Ovary (tissue), 9 donors: Measurements from ENCODE around the gene SPA17. TPM values are rescaled to one million over a fixed set of nuclear protein-coding genes. Genes with fewer than 3 reads are reported as not detected.
A peak's percentile ranks its signal among the peaks of the same experiment; 100 is the strongest.

Experiments used
- DNase-seq, 5 donors: peaks; one replicate each; pipeline ENCODE4 v3.0.0-alpha.2; 2019 to 2020
- H3K27ac ChIP-seq, 2 donors: fragments of 200-600 bp; one replicate each; pipeline versions ENCODE4 v1.5.1 to v1.8.0; 2019 to 2022
- H3K27me3 ChIP-seq: fragments of 200-600 bp; one replicate; pipeline ENCODE4 v1.8.0; 2022
- H3K36me3 ChIP-seq: fragments of 200-600 bp; sonication (generic); one replicate; pipeline ENCODE4 v1.5.1; 2019
- H3K4me1 ChIP-seq: one replicate; pipeline ENCODE4 v1.8.1; 2013; ENCODE audit warnings: mild to moderate bottlenecking, moderate library complexity; ENCODE audit not compliant: insufficient read depth
- H3K4me3 ChIP-seq: fragments of 200-600 bp; sonication (generic); one replicate; pipeline ENCODE4 v1.5.1; 2017
- H3K9me3 ChIP-seq, 2 donors: fragments of 200-600 bp in 1 of 2; sonication (generic) in 1 of 2; one replicate each; pipeline versions ENCODE4 v1.5.1 to v1.8.1; 2013 to 2019; ENCODE audit warnings: mild to moderate bottlenecking in 1 of 2, moderate library complexity in 1 of 2
- EP300 ChIP-seq: sonication (generic); formaldehyde crosslinking; IDR thresholded peaks from one replicate; pipeline ENCODE4 v1.6.1; 2017; ENCODE audit warnings: antibody characterized with exemption
- POLR2A ChIP-seq: fragments of 450-650 bp; IDR thresholded peaks from one replicate; pipeline ENCODE4 v1.6.1; 2017; ENCODE audit warnings: antibody characterized with exemption, mild to moderate bottlenecking, moderate library complexity
- WGBS, 3 donors: extraction: QIAGEN DNeasy Blood & Tissue Kit in 1 of 3; methylation state at CpG; one replicate each; pipeline versions ENCODE4 v1.1.5 to v1.1.7; 2013 to 2017; 5-methylcytosine and 5-hydroxymethylcytosine counted together
- intact Hi-C, 4 donors: fragments of 100-400 bp; cut with DNase I; formaldehyde crosslinking; loops; one replicate each; pipeline versions ENCODE4 v1.11.0 to v1.15.1; 2022 to 2023
- polyA plus RNA-seq, 2 donors: library from polyadenylated mRNA; stranded (reverse); fragments of 200-250 nt in 1 of 2; fragments of 350-450 nt in 1 of 2; fragmentation: Illumina TruSeq in 1 of 2; extraction: RNeasy Lipid Tissue Mini Kit (QIAGEN cat#74804) in 1 of 2; gene quantifications; one replicate each; pipeline ENCODE4 v1.2.3, GENCODE V29; 2013 to 2014
- total RNA-seq, 7 donors: library from RNA; depleted of rRNA in 2 of 7; stranded (reverse); fragments of >200 nt in 2 of 7; fragmentation: NEBNext Ultra II Directional in 3 of 7; extraction: Animal tissue kit (Norgen Biotek cat#: 25700) in 3 of 7; gene quantifications; one replicate each; pipeline versions ENCODE4 v1.1.0 to v1.2.4, GENCODE V29; 2016 to 2023
- TF ChIP-seq, protein P1 (sequence below), 3 donors: fragments of 450-650 bp in 2 of 3; fragments of 200-600 bp in 1 of 3; IDR thresholded peaks; one replicate each; pipeline versions ENCODE4 v1.5.1 to v1.8.0; 2016 to 2022; ENCODE audit warnings: antibody characterized with exemption in 3 of 3, mild to moderate bottlenecking in 1 of 3
- donor health status: DM: no; HTN: no; CAD: no; lungs with moderate emphysema.
- donor health status: DM: no; HTN: no; CAD: no.
- donor health status: Bipolar disorder and iron deficiency.
- donor health status: DM: yes; HTN: yes; CAD: no.
- donor health status: DM: no; HTN: no; CAD: no.
- donor health status: DM: yes; HTN: yes; CAD: no.

The SPA17 gene
- total and polyA plus RNA-seq, 9 donors = 1.3 to 30.1 (median 3.0) TPM

DNA sequence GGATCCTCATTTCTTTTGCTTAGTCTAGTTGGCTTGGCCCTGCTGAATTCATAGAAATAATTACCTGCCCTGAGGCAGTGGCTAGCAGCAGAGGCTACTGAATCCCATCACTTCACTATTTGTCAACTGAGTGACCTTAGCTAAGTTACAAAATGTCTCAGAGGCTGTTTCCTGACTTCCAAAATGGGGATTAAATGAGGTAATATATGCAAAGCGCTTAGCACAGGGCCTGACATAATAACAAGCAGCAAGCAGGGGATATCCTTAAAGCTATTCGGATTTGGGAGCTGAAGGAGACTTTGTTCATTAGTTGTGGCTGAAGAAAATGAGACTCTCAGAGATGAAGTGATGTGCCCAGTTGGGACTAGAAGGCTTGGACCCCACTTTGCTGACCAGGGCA, 68.9 kb downstream of the SPA17 start:
- no peaks in the 10 kb centered on the region for H3K36me3 ChIP-seq
- no peaks in the 10 kb centered on the region for H3K9me3 ChIP-seq
- TF ChIP-seq, protein P1, sequence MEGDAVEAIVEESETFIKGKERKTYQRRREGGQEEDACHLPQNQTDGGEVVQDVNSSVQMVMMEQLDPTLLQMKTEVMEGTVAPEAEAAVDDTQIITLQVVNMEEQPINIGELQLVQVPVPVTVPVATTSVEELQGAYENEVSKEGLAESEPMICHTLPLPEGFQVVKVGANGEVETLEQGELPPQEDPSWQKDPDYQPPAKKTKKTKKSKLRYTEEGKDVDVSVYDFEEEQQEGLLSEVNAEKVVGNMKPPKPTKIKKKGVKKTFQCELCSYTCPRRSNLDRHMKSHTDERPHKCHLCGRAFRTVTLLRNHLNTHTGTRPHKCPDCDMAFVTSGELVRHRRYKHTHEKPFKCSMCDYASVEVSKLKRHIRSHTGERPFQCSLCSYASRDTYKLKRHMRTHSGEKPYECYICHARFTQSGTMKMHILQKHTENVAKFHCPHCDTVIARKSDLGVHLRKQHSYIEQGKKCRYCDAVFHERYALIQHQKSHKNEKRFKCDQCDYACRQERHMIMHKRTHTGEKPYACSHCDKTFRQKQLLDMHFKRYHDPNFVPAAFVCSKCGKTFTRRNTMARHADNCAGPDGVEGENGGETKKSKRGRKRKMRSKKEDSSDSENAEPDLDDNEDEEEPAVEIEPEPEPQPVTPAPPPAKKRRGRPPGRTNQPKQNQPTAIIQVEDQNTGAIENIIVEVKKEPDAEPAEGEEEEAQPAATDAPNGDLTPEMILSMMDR (IDR thresholded peaks at IDR 0.05) = no peak
- no peak for TF ChIP-seq EP300
- no peak for TF ChIP-seq POLR2A
- no peak overlapping the region for H3K4me3 ChIP-seq
- H3K4me1 ChIP-seq = peaks cover 2% of the 10 kb centered on the region
- intact Hi-C loops = no loop called here
- no peaks in the 10 kb centered on the region for H3K27me3 ChIP-seq
- WGBS, 3 donors = 70 to 85% (median 81%) methylated on average over 2 of the region's 2 CpGs
- no peak overlapping the region for H3K27ac ChIP-seq
- DNase-seq = no peak

DNA sequence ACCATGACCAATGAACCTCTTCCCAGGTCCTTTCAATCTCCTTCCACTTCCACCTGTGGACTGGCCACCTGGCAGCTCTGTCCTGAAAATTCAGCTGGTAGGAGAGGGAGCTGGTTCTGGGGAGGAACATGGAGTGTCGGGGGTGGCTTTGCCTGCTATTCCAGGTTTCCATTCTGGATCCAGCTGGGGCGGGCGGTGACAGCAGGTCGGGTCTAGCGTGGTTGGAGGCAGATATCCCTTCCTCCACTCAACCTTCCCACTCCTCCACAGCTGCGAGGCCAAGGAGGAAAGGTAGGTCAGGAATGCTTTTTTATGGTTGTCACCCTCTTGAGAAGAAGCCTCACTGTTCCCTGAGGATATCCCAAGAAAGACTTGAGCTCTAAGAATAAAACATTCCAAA, 69.3 kb downstream of the SPA17 start:
- 71 to 81% (median 77%) methylated on average over 6 of the region's 6 CpGs for WGBS, 3 donors
- peaks cover 2% of the 10 kb centered on the region for H3K4me1 ChIP-seq
- H3K27ac ChIP-seq = no peak overlapping the region
- TF ChIP-seq, protein P1 (IDR thresholded peaks at IDR 0.05) = no peak
- no peak for TF ChIP-seq EP300
- TF ChIP-seq POLR2A = no peak
- intact Hi-C loops = no loop called here
- no peak overlapping the region for H3K4me3 ChIP-seq
- DNase-seq = no peak
- H3K9me3 ChIP-seq = no peaks in the 10 kb centered on the region
- no peaks in the 10 kb centered on the region for H3K36me3 ChIP-seq
- H3K27me3 ChIP-seq = no peaks in the 10 kb centered on the region

DNA sequence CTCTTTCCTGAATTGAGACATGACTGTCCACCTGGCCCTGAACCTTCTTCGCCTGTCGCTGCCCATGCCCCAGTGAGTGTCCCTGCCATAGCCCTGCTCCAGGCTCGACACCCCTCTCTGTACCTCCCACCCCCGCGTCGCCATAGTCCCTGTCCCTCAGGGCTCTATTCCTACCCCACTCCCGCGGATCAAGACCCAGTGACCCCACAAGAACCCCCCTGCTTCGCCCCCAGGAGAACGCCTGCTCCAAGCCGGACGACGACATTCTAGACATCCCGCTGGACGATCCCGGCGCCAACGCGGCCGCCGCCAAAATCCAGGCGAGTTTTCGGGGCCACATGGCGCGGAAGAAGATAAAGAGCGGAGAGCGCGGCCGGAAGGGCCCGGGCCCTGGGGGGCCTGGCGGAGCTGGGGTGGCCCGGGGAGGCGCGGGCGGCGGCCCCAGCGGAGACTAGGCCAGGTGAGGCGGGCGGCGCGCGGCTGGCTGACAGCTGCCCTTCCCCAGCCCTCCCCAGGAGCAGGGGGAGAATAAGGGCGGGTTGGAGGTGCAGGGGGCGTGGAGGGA, 71.6 kb downstream of the SPA17 start:
- no peaks in the 10 kb centered on the region for H3K27me3 ChIP-seq
- intact Hi-C loops = no loop called here
- DNase-seq = no peak
- H3K9me3 ChIP-seq = no peaks in the 10 kb centered on the region
- H3K36me3 ChIP-seq = no peaks in the 10 kb centered on the region
- peaks cover 2% of the 10 kb centered on the region for H3K4me1 ChIP-seq
- no peak for TF ChIP-seq EP300
- TF ChIP-seq, protein P1 (IDR thresholded peaks at IDR 0.05) = no peak
- 17 to 29% (median 25%) methylated on average over 31 to 44 of the region's 44 CpGs for WGBS, 3 donors
- no peak overlapping the region for H3K4me3 ChIP-seq
- no peak overlapping the region for H3K27ac ChIP-seq

DNA sequence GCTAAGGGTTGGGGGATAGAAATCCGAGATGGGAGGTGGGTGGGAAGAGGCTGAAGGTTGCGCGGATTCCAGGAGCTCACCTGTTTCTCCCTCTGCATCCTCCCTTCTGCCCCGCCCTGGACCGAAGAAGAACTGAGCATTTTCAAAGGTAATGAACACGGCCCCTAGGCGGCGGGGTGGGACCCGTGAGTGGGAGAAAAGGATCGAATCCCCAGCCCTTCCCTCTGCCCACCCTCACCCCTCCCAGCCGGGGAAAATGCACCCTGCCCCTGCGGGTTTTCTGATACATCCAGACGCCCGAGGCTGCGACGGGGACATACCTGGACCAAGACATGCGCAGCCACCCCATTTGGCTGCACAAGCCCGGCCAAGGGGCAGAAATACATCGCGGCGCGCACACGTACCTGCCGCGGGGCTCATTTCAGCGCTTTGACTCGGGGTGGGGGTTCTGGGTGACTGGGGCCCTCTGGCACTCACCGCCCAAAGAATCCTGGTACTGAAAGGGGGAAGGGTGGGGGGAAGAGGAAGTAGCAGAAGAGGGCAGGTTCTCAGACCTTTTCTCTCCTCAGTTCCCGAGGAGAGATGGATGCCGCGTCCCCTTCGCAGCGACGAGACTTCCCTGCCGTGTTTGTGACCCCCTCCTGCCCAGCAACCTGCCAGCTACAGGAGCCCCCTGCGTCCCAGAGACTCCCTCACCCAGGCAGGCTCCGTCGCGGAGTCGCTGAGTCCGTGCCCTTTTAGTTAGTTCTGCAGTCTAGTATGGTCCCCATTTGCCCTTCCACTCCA, 72.3 kb downstream of the SPA17 start:
- TF ChIP-seq EP300 = no peak
- no peak for TF ChIP-seq POLR2A
- TF ChIP-seq, protein P1 (IDR thresholded peaks at IDR 0.05) = no peak
- Histone ChIP-seq H3K9me3 (no peaks in the 10 kb centered on the region), H3K36me3 (no peaks in the 10 kb centered on the region), H3K4me3 (peak overlapping the region; percentile 28), H3K27ac (no peak overlapping the region), H3K4me1 (no peaks in the 10 kb centered on the region), H3K27me3 (no peaks in the 10 kb centered on the region)
- 10 to 14% (median 11%) methylated on average over 41 of the region's 41 CpGs for WGBS, 3 donors
- no peak for DNase-seq
- intact Hi-C loops = no loop called here
